Activated T-cell treated with anti-CD3 and anti-CD28 coated beads, Interleukin-2, amount 50 U/mL, for 72 hours (primary cell): ENCODE results near the gene BLTP3A. TPM values are rescaled to one million over a fixed set of nuclear protein-coding genes. Genes with fewer than 3 reads are reported as not detected.
A peak's percentile ranks its signal among the peaks of the same experiment; 100 is the strongest.
"Not testable (repeated sequence)": the region's sequence is repeated elsewhere in the genome, so short reads cannot be mapped to it uniquely, and the experiment has no call there.

Experiments
- ATAC-seq, 2 donors: fragments of 150-1000 bp; cut with Tn5 transposase; replicated peaks in 1 of 2; 2 replicates each; pipeline ENCODE4 v1.10.0; 2021; ENCODE audit warnings: moderate library complexity in 2 of 2, mild to moderate bottlenecking in 1 of 2
- DNase-seq, 2 donors: peaks; one replicate each; pipeline ENCODE4 v3.0.0; 2021 to 2022; ENCODE audit warnings: mixed read lengths in 1 of 2
- H3K27ac Mint-ChIP-seq: one replicate; pipeline ENCODE4 v1.8.0; 2022; ENCODE audit warnings: mild to moderate bottlenecking, moderate library complexity, mixed read lengths
- H3K27me3 Mint-ChIP-seq: one replicate; pipeline ENCODE4 v1.8.0; 2022; ENCODE audit warnings: low read depth, mixed read lengths
- H3K36me3 Mint-ChIP-seq, 2 donors: one replicate each; pipeline ENCODE4 v1.8.0; 2022; ENCODE audit warnings: mixed read lengths in 2 of 2, mild to moderate bottlenecking in 1 of 2; ENCODE audit not compliant: insufficient read depth in 2 of 2
- H3K4me1 Mint-ChIP-seq: one replicate; pipeline ENCODE4 v1.8.0; 2022; ENCODE audit warnings: low read depth, mixed read lengths
- H3K4me3 Mint-ChIP-seq, 2 donors: one replicate each; pipeline ENCODE4 v1.8.0; 2022; ENCODE audit warnings: mild to moderate bottlenecking in 2 of 2, mixed read lengths in 2 of 2, moderate library complexity in 2 of 2
- H3K9me3 Mint-ChIP-seq, 2 donors: one replicate each; pipeline ENCODE4 v1.8.0; 2022; ENCODE audit warnings: mixed read lengths in 2 of 2
- total RNA-seq, 2 donors: library from RNA; stranded (reverse); gene quantifications; one replicate each; pipeline ENCODE4 v1.2.3, GENCODE V29; 2022

The BLTP3A gene
- 10 to 100 TPM; 22.1 to 25.3 TPM for total RNA-seq

- no peaks in the 10 kb centered on the region for H3K9me3 Mint-ChIP-seq
- DNase-seq (peak; percentile 80 to 86), ATAC-seq (peak; percentile 96)
- peaks cover 33% of the 10 kb centered on the region for H3K4me1 Mint-ChIP-seq
- H3K27me3 Mint-ChIP-seq, result no peaks in the 10 kb centered on the region
- H3K4me3 Mint-ChIP-seq, result peak within 1 kb of the TSS; percentile 94 to 96
- peaks cover 5 to 7% of the 10 kb centered on the region in 2 donors for H3K36me3 Mint-ChIP-seq
- peak within 1 kb of the TSS; percentile 80 for H3K27ac Mint-ChIP-seq
Observed at GRCh38 chr6:34791701-34792604, at the start of gene BLTP3A. Gene BLTP3A (plus strand): TSS chr6:34792083. CDS start chr6:34792251, 168 bp downstream.

- H3K9me3 Mint-ChIP-seq, result no peaks in the 10 kb centered on the region
- no peak overlapping the region for H3K27ac Mint-ChIP-seq
- peaks cover 31% of the 10 kb centered on the region for H3K4me1 Mint-ChIP-seq
- DNase-seq (no peak), ATAC-seq (no peak)
- no peaks in the 10 kb centered on the region for H3K36me3 Mint-ChIP-seq
- no peaks in the 10 kb centered on the region for H3K27me3 Mint-ChIP-seq
- no peak overlapping the region for H3K4me3 Mint-ChIP-seq
Observed at GRCh38 chr6:34742094-34742493, 49.8 kb upstream of the BLTP3A start.

GRCh38 chr6:34743625-34744293 lies 48.1 kb upstream of the BLTP3A start:
- peak in 1 of 2 donors; percentile 17 for DNase-seq
- H3K36me3 Mint-ChIP-seq, result no peaks in the 10 kb centered on the region
- peak; percentile 41 to 61 for ATAC-seq
- H3K9me3 Mint-ChIP-seq, result no peaks in the 10 kb centered on the region
- no peak overlapping the region for H3K4me3 Mint-ChIP-seq
- peaks cover 20% of the 10 kb centered on the region for H3K4me1 Mint-ChIP-seq
- no peaks in the 10 kb centered on the region for H3K27me3 Mint-ChIP-seq
- H3K27ac Mint-ChIP-seq, result no peak overlapping the region

- not testable (repeated sequence) for ATAC-seq, H3K4me3 Mint-ChIP-seq, H3K36me3 Mint-ChIP-seq, DNase-seq, H3K9me3 Mint-ChIP-seq, H3K27me3 Mint-ChIP-seq, H3K27ac Mint-ChIP-seq
- peaks cover 15% of the 10 kb centered on the region for H3K4me1 Mint-ChIP-seq
Observed at GRCh38 chr6:34744294-34744647, 47.6 kb upstream of the BLTP3A start.

GRCh38 chr6:34745277-34746103 lies 46.4 kb upstream of the BLTP3A start:
- ATAC-seq (peak; percentile 76 to 81), DNase-seq (peak in 1 of 2 donors; percentile 30)
- no peak overlapping the region for H3K27ac Mint-ChIP-seq
- no peaks in the 10 kb centered on the region for H3K27me3 Mint-ChIP-seq
- H3K4me3 Mint-ChIP-seq, result peak overlapping the region in 1 of 2 donors; percentile 15
- H3K9me3 Mint-ChIP-seq, result no peaks in the 10 kb centered on the region
- peaks cover 14% of the 10 kb centered on the region for H3K4me1 Mint-ChIP-seq
- no peaks in the 10 kb centered on the region for H3K36me3 Mint-ChIP-seq

- no peak overlapping the region for H3K4me3 Mint-ChIP-seq
- DNase-seq (no peak), ATAC-seq (no peak)
- no peaks in the 10 kb centered on the region for H3K27me3 Mint-ChIP-seq
- no peak overlapping the region for H3K27ac Mint-ChIP-seq
- no peaks in the 10 kb centered on the region for H3K9me3 Mint-ChIP-seq
- H3K36me3 Mint-ChIP-seq, result no peaks in the 10 kb centered on the region
- peaks cover 14% of the 10 kb centered on the region for H3K4me1 Mint-ChIP-seq
Observed at GRCh38 chr6:34746104-34746846, 45.6 kb upstream of the BLTP3A start.

GRCh38 chr6:34748757-34749156 lies 43.1 kb upstream of the BLTP3A start:
- no peak for ATAC-seq
- H3K27me3 Mint-ChIP-seq, result no peaks in the 10 kb centered on the region
- no peaks in the 10 kb centered on the region for H3K36me3 Mint-ChIP-seq

GRCh38 chr6:34756513-34756856 lies 35.4 kb upstream of the BLTP3A start:
- H3K27ac Mint-ChIP-seq, result not testable (repeated sequence)

More at GRCh38 chr6:34748757-34749156, 43.1 kb upstream of the BLTP3A start:
- no peak overlapping the region for H3K4me3 Mint-ChIP-seq
- DNase-seq, result no peak
- no peak overlapping the region for H3K27ac Mint-ChIP-seq
- H3K4me1 Mint-ChIP-seq, result peaks cover 8% of the 10 kb centered on the region
- no peaks in the 10 kb centered on the region for H3K9me3 Mint-ChIP-seq

GRCh38 chr6:34757687-34758274 lies 34.1 kb upstream of the BLTP3A start:
- no peak for ATAC-seq
- H3K27me3 Mint-ChIP-seq, result no peaks in the 10 kb centered on the region

More at GRCh38 chr6:34756513-34756856, 35.4 kb upstream of the BLTP3A start:
- not testable (repeated sequence) for H3K9me3 Mint-ChIP-seq, H3K4me3 Mint-ChIP-seq, H3K36me3 Mint-ChIP-seq, H3K27me3 Mint-ChIP-seq, H3K4me1 Mint-ChIP-seq
- DNase-seq (peak; percentile 61 to 67), ATAC-seq (peak; percentile 49 to 50)

GRCh38 chr6:34760108-34760507 lies 31.8 kb upstream of the BLTP3A start:
- H3K27ac Mint-ChIP-seq, result no peak overlapping the region
- peaks cover 6% of the 10 kb centered on the region for H3K4me1 Mint-ChIP-seq
- ATAC-seq (no peak), DNase-seq (no peak)
- H3K9me3 Mint-ChIP-seq, result no peaks in the 10 kb centered on the region
- H3K4me3 Mint-ChIP-seq, result no peak overlapping the region
- peaks cover 6 to 13% of the 10 kb centered on the region in 2 donors for H3K36me3 Mint-ChIP-seq
- no peaks in the 10 kb centered on the region for H3K27me3 Mint-ChIP-seq

More at GRCh38 chr6:34757687-34758274, 34.1 kb upstream of the BLTP3A start:
- Mint-ChIP-seq H3K4me1 (peaks cover 6% of the 10 kb centered on the region), H3K36me3 (peaks cover 3 to 7% of the 10 kb centered on the region in 2 donors), H3K27ac (no peak overlapping the region), H3K4me3 (no peak overlapping the region), H3K9me3 (no peaks in the 10 kb centered on the region)
- no peak for DNase-seq

- H3K4me3 Mint-ChIP-seq, H3K27ac Mint-ChIP-seq, H3K27me3 Mint-ChIP-seq, H3K4me1 Mint-ChIP-seq, H3K9me3 Mint-ChIP-seq, ATAC-seq, DNase-seq: not testable (repeated sequence)
- H3K36me3 Mint-ChIP-seq, result peaks cover 6 to 14% of the 10 kb centered on the region in 2 donors
Observed at GRCh38 chr6:34761681-34762080, 30.2 kb upstream of the BLTP3A start.

GRCh38 chr6:34768148-34768547 lies 23.7 kb upstream of the BLTP3A start:
- H3K27ac Mint-ChIP-seq, result no peak overlapping the region
- DNase-seq (no peak), ATAC-seq (no peak)
- peaks cover 9 to 27% of the 10 kb centered on the region in 2 donors for H3K36me3 Mint-ChIP-seq
- H3K4me1 Mint-ChIP-seq, result peaks cover 17% of the 10 kb centered on the region
- H3K4me3 Mint-ChIP-seq, result no peak overlapping the region
- no peaks in the 10 kb centered on the region for H3K9me3 Mint-ChIP-seq
- no peaks in the 10 kb centered on the region for H3K27me3 Mint-ChIP-seq
